ENCODE data around the gene MLYCD.
A peak's percentile ranks its signal among the peaks of the same experiment; 100 is the strongest.

DNA sequence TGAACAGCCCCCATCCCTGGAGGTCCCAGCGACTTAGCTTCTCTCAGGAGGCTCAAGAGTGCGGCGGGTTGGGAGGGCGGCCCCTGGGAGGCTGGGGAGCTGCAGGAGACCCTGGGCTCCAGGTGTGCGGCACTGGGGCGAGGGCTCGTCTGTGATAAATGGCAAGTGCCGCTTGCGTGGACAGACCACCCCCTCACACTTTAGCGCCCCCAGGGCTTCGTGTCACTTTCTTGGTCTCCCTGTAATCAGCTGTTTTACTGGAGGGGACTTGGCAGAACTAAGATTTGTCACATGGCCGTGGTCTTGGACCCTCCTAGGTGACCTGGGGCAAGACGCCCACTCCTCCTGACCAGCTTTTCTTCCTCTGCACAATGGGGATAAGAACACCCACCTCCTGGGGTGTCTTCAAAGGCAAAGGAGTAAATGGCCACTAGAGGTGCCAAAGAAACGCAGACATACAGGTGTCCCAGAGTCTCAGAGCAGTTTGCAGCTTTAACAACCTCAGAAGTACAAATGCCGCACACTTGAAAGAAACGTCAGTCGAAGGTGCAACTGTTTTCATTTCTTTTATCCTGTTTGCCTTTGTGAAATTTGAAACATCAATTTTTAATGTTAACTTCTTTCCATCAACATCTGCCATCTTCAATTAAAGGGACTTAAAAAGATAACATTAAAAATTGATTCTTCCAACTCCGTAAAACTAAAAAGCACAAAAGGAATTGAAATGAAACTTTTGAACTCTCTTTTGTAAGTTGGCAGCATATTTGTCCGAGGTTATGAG lies 55.1 kb downstream of the MLYCD start:
- TF ChIP-seq ZNF791 (tag by site-specific recombination; IDR thresholded peaks at IDR 0.05) (no peak), ZNF354C (tag by site-specific recombination; IDR thresholded peaks at IDR 0.05; ENCODE audit: borderline replicate concordance, low read depth) (no peak), ZNF544 (tag by site-specific recombination; IDR thresholded peaks at IDR 0.05) (no peak), ZNF10 (tag by site-specific recombination; IDR thresholded peaks at IDR 0.05) (no peak), ZEB2 (tag by site-specific recombination; IDR thresholded peaks at IDR 0.05) (no peak), ZNF830 (tag by site-specific recombination; IDR thresholded peaks at IDR 0.05; ENCODE audit: low read depth) (no peak), ZNF558 (tag by site-specific recombination; IDR thresholded peaks at IDR 0.05) (no peak), ZNF837 (tag by site-specific recombination; IDR thresholded peaks at IDR 0.05) (no peak), BCL11B (tag by site-specific recombination; IDR thresholded peaks at IDR 0.05; ENCODE audit: low read depth) (no peak), ZNF37A (tag by site-specific recombination; IDR thresholded peaks at IDR 0.05) (no peak)
- TF ChIP-seq, protein P1, sequence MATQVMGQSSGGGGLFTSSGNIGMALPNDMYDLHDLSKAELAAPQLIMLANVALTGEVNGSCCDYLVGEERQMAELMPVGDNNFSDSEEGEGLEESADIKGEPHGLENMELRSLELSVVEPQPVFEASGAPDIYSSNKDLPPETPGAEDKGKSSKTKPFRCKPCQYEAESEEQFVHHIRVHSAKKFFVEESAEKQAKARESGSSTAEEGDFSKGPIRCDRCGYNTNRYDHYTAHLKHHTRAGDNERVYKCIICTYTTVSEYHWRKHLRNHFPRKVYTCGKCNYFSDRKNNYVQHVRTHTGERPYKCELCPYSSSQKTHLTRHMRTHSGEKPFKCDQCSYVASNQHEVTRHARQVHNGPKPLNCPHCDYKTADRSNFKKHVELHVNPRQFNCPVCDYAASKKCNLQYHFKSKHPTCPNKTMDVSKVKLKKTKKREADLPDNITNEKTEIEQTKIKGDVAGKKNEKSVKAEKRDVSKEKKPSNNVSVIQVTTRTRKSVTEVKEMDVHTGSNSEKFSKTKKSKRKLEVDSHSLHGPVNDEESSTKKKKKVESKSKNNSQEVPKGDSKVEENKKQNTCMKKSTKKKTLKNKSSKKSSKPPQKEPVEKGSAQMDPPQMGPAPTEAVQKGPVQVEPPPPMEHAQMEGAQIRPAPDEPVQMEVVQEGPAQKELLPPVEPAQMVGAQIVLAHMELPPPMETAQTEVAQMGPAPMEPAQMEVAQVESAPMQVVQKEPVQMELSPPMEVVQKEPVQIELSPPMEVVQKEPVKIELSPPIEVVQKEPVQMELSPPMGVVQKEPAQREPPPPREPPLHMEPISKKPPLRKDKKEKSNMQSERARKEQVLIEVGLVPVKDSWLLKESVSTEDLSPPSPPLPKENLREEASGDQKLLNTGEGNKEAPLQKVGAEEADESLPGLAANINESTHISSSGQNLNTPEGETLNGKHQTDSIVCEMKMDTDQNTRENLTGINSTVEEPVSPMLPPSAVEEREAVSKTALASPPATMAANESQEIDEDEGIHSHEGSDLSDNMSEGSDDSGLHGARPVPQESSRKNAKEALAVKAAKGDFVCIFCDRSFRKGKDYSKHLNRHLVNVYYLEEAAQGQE (tag by site-specific recombination; IDR thresholded peaks at IDR 0.05), result no peak
- TF ChIP-seq, protein P2, sequence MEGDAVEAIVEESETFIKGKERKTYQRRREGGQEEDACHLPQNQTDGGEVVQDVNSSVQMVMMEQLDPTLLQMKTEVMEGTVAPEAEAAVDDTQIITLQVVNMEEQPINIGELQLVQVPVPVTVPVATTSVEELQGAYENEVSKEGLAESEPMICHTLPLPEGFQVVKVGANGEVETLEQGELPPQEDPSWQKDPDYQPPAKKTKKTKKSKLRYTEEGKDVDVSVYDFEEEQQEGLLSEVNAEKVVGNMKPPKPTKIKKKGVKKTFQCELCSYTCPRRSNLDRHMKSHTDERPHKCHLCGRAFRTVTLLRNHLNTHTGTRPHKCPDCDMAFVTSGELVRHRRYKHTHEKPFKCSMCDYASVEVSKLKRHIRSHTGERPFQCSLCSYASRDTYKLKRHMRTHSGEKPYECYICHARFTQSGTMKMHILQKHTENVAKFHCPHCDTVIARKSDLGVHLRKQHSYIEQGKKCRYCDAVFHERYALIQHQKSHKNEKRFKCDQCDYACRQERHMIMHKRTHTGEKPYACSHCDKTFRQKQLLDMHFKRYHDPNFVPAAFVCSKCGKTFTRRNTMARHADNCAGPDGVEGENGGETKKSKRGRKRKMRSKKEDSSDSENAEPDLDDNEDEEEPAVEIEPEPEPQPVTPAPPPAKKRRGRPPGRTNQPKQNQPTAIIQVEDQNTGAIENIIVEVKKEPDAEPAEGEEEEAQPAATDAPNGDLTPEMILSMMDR (tag by site-specific recombination; IDR thresholded peaks at IDR 0.05), result peak; percentile 61; the same call in 1 of the 2 replicates
- TF ChIP-seq, protein P3, sequence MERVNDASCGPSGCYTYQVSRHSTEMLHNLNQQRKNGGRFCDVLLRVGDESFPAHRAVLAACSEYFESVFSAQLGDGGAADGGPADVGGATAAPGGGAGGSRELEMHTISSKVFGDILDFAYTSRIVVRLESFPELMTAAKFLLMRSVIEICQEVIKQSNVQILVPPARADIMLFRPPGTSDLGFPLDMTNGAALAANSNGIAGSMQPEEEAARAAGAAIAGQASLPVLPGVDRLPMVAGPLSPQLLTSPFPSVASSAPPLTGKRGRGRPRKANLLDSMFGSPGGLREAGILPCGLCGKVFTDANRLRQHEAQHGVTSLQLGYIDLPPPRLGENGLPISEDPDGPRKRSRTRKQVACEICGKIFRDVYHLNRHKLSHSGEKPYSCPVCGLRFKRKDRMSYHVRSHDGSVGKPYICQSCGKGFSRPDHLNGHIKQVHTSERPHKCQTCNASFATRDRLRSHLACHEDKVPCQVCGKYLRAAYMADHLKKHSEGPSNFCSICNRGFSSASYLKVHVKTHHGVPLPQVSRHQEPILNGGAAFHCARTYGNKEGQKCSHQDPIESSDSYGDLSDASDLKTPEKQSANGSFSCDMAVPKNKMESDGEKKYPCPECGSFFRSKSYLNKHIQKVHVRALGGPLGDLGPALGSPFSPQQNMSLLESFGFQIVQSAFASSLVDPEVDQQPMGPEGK (tag by site-specific recombination; IDR thresholded peaks at IDR 0.05), result 0 out of 2 replicates have a peak, but pooled peaks have one; percentile 25

Data from HEK293 (cell line).